GM21717 (cell line): ENCODE data around the gene PPP1R14D.
"Not testable (repeated sequence)": the region's sequence is repeated elsewhere in the genome, so short reads cannot be mapped to it uniquely, and the experiment has no call there.

Source experiments
- ATAC-seq: cut with Tn5 transposase; IDR thresholded peaks from one replicate; pipeline ENCODE4 v1.9.1; 2021; ENCODE audit warnings: mild to moderate bottlenecking, moderate library complexity; ENCODE audit not compliant: unreplicated experiment

PPP1R14D gene

DNA sequence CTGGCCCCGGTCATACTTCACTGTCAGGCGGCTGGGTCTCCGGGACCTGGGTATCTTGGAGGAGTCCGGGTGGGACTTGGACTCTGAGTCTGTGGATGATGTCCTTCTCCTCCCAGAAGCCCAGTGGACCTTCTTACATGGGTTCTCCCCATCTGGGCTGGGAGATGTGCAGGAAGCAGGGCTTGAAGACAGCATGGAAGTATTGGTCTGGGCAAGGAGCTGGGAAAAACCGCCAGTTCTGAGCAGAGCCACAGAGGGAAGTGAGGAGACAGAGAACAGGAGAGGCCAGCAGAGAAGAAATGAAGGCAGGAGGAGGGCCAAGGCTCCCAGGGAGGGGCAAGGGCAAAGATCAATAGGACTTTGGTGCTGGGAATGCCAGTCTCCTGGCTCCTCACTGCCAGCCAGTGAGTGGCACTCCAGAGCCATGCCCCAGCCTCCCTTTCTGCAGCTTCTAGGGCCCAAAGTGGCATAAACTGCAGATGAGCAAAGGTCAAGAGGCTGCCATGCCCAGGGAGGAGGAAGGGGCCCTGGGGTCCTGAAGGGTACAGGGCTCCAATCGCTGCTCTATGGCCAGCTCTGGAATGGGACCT, at the start of gene PPP1R14D:
Gene PPP1R14D, minus strand, starts transcription at position 262 of the 590 bp plus-strand sequence. Its CDS starts 67 bp downstream, at position 195.
- no peak for ATAC-seq

DNA sequence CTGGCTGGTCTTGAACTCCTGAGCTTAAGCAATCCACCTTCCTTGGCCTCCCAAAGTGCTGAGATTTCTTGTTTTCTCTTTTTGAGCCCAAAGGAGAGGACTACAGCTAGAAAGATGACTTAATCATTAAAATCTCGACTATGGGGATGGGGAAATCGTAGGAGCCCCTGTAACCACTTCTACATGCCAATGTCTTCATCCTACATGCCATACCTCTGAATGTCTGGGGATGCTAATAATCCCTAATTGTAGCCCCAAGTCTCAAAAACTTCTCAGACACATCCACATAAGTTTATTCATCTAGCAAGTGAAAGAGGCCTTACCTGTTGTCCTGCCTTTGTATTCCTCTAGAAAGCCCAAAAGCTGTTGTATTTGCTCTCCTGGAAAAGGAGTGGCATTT, 49.2 kb upstream of the PPP1R14D start:
- ATAC-seq, result no peak

DNA sequence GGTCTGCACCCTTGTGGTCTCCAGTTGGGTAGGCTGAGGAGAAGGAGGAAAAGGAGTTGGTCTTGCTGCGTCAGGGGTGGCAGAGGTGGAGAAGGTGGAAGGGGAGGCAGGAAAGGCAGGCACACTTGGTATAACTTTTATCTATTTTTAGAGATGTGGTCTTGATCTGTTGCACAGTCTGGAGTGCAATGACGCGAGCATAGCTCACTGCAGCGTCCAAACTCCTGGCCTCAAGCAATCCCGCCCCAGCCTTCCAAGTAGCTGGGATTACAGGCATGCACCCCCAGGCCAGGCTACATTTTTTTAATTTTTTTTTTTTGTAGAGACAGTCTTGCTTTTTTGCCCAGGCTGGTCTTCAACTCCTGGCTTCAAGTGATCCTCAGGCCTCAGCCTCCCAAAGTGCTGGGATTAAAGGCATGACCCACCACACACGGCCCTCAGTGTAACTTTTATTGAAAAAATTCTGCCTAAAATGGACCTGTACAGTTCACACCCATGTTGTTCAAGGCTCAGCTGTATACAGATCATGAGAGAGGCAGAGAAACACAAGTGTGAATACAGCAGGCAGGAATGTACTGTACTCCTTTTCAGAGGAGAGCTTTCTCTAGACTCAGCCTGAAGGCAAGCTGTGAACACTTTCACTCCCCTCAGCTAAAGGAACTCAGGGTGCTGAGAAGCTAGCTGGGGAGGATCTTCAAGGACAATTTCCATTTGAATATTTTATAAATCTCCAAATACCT, 47.7 kb upstream of the PPP1R14D start:
- no peak for ATAC-seq

GRCh38 chr15:40873694-40874561, 45.4 kb upstream of the PPP1R14D start, which contains the start of gene RHOV:
Gene RHOV, minus strand, starts transcription at chr15:40874234. Its CDS starts 95 bp downstream, at chr15:40874139.
- ATAC-seq, result no peak

- no peak for ATAC-seq
Measured at GRCh38 chr15:40872791-40873693, 44.5 kb upstream of the PPP1R14D start.

GRCh38 chr15:40871749-40872617, 43.5 kb upstream of the PPP1R14D start:
- ATAC-seq, result no peak

DNA sequence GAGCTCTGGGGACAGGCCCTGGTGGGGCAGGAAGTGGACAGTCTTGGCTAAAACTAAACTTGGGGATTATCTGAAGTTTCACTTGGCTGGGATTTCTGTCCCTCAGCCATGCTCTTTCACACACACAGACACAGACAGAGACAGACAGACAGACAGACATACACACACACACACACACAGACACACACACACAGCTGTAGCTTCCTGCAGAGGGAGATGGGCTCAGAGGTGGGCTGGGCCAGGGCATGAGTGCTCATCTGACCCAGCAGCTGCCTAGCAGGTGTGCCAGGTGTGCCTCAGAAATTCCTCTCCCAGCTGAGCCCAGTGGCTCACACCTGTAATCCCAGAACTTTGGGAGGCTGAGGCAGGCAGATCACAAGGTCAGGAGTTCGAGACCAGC, 42.2 kb upstream of the PPP1R14D start:
- ATAC-seq, result no peak

- no peak for ATAC-seq
Measured at GRCh38 chr15:40869686-40870085, 41.2 kb upstream of the PPP1R14D start.

- ATAC-seq, result no peak
Measured at GRCh38 chr15:40867199-40867598, 38.7 kb upstream of the PPP1R14D start.

- ATAC-seq, result no peak
Measured at GRCh38 chr15:40863660-40864270, 35.3 kb upstream of the PPP1R14D start.

- not testable (repeated sequence) for ATAC-seq
Measured at GRCh38 chr15:40861147-40861546, 32.6 kb upstream of the PPP1R14D start.

DNA sequence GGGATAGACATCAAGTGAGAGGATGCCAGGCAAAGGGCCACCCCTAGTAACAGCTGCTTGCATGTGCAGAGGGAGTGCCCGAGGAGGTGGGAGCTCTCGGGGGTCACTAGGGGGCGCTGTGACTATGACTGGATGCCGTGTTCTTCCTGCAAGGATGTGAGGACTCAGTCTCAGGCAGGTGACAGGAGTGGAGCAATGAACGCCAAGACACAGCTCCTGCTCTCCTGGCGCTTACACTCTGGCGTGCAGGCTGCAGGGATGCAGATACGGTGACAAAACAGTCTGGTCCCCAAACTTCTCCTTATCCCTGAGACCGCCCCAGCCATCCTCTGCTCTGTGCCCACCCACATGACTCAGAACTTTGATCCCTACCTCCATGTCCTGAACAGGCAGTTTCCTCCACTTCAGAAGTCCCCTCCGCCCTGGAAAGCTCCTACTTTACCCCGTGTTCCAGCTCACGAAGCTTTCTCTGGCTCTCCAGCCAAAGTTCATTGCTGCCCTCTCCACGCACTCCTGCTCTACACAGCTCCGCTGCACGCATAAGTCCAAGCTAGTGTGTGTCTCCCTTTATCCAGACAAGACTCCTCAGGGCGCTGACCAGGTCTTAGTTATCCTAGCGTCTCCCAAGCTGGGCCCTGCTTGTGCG, 30.8 kb upstream of the PPP1R14D start:
- ATAC-seq, result no peak

DNA sequence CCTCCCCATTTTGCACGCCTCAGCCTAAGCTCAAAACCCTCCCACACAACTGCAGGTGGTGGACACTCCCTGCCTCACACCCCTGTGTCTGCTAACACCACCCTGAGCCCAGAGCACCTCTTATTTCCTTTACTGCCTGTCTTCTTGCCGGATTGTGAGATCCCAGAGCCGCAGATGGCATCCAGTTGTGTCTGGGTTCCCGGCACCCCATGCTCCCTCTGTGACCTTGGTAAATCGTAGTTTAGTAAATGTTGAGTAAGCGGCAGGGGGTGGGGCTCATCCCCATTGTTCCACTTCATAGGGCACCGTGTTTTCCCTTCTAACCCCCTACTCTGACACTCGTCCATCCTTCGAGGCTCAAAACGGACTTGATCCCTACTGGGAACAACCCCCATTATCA, 30.2 kb upstream of the PPP1R14D start:
- ATAC-seq, result no peak

DNA sequence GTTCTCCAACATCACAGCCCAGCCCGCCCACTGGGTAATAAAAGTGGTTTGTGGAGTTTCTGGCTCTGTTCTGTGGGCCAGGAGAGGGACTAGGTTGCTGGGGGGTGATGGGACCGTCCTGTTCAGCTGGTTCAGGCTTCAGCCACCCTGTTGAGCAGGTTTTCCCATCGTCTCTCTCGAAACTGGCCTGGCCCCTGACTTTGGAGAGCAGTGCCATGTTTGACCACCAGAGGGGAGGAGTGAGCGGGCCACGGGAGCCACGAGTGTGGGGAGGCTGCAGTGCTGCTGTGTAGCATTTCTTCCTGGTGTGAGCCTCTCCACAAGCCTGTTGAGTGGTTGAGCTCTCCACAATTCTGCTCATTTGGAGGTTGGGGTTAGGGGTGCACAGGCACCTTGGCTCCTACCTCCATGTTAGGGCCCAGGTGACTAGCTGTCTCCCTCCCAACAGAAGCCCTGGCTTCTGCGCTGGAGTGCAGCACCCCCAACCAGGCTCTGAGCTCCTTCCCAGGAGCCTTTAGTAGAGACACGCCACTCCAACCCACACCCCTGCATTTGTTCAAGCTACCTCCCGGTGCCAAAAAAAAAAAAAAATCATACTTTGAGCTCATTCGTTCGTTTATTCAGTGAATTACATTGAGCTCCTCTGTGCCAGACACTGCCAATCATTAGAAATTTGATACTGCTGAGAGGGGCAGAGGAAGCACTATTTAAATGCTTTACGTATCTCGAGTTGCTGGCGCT, 29.3 kb upstream of the PPP1R14D start:
- peak; percentile 76 for ATAC-seq

DNA sequence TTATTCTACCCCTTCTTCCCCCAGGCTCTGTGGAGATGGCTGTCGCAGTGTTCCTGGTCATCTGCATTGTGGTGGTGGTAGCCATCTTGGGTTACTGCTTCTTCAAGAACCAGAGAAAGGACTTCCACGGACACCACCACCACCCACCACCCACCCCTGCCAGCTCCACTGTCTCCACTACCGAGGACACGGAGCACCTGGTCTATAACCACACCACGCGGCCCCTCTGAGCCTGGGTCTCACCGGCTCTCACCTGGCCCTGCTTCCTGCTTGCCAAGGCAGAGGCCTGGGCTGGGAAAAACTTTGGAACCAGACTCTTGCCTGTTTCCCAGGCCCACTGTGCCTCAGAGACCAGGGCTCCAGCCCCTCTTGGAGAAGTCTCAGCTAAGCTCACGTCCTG, 28.2 kb upstream of the PPP1R14D start:
- ATAC-seq, result no peak

GRCh38 chr15:40855706-40856234, 27.3 kb upstream of the PPP1R14D start:
- ATAC-seq, result no peak

DNA sequence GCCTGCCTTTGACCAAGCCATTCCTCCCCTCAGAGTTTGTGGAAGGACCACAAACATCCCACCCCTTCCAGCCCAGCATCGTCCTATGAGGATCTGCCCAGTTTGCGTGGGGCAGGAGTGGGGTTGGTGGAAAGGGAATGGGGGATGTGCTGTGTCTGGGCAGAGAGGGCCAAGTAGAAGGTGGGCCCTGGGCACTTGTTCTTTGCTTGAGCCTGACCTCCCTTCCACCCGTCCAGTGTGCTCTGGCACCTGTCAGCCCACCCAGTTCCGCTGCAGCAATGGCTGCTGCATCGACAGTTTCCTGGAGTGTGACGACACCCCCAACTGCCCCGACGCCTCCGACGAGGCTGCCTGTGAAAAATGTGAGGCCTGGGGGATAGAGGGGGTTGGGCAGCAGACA, 25.7 kb upstream of the PPP1R14D start:
- ATAC-seq, result no peak
